OCI-LY1 (cell line): Measurements from ENCODE around the gene NBEA.
"Not testable (repeated sequence)": the region's sequence is repeated elsewhere in the genome, so short reads cannot be mapped to it uniquely, and the experiment has no call there.

ENCODE experiments used
- H2AFZ ChIP-seq: fragments of 200-600 bp; sonication (generic), shearing (Covaris generic); 2 replicates; pipeline ENCODE4 v1.6.0; 2014; ENCODE audit warnings: antibody characterized with exemption, mild to moderate bottlenecking, low read length
- H3F3A ChIP-seq: fragments of 200-600 bp; sonication (generic), shearing (Covaris generic); 2 replicates; pipeline ENCODE4 v1.6.0; 2014; ENCODE audit warnings: mild to moderate bottlenecking, antibody characterized with exemption, low read length, moderate library complexity; ENCODE audit not compliant: insufficient read depth
- H3K27ac ChIP-seq: fragments of 200-600 bp; sonication (generic); 2 replicates; pipeline ENCODE4 v1.5.1; 2014; ENCODE audit warnings: low read length, mixed run types, mild to moderate bottlenecking, low read depth; ENCODE audit not compliant: poor library complexity, severe bottlenecking
- H3K27me3 ChIP-seq: fragments of 200-600 bp; sonication (generic); 2 replicates; pipeline ENCODE4 v1.6.0; 2014; ENCODE audit warnings: antibody characterized with exemption, mild to moderate bottlenecking, low read length, moderate library complexity; ENCODE audit not compliant: insufficient read depth
- H3K36me3 ChIP-seq: fragments of 200-600 bp; sonication (generic); 2 replicates; pipeline ENCODE4 v1.6.1; 2014; ENCODE audit warnings: mild to moderate bottlenecking, antibody characterized with exemption, low read length, moderate library complexity, mixed read lengths; ENCODE audit not compliant: insufficient read depth
- H3K4me1 ChIP-seq: fragments of 200-600 bp; sonication (generic); 2 replicates; pipeline ENCODE4 v1.5.1; 2014; ENCODE audit warnings: mild to moderate bottlenecking, low read length, moderate library complexity; ENCODE audit not compliant: insufficient read depth, severe bottlenecking
- H3K4me2 ChIP-seq: fragments of 200-600 bp; sonication (generic), shearing (Covaris generic); 2 replicates; pipeline ENCODE4 v1.6.1; 2014; ENCODE audit warnings: low read length
- H3K4me3 ChIP-seq: fragments of 200-600 bp; sonication (generic); 2 replicates; pipeline ENCODE4 v1.5.1; 2014; ENCODE audit warnings: low read length, low read depth, mild to moderate bottlenecking, mixed read lengths; ENCODE audit not compliant: poor library complexity, severe bottlenecking
- H3K79me2 ChIP-seq: fragments of 200-600 bp; shearing (Covaris generic); 2 replicates; pipeline ENCODE4 v1.6.1; 2016; ENCODE audit warnings: mixed run types, low read length, mixed read lengths; ENCODE audit not compliant: insufficient read depth
- H3K9ac ChIP-seq: fragments of 200-600 bp; sonication (generic), shearing (Covaris generic); 2 replicates; pipeline ENCODE4 v1.6.1; 2014; ENCODE audit warnings: mild to moderate bottlenecking, low read length, mixed read lengths
- H3K9me2 ChIP-seq: fragments of 200-600 bp; sonication (generic), shearing (Covaris generic); 2 replicates; pipeline ENCODE4 v1.6.1; 2014; ENCODE audit warnings: low read depth, mild to moderate bottlenecking, low read length, mixed read lengths
- H3K9me3 ChIP-seq: fragments of 200-600 bp; shearing (Covaris generic); 2 replicates; pipeline ENCODE4 v1.6.1; 2014; ENCODE audit warnings: low read length, mixed read lengths
- H4K20me1 ChIP-seq: fragments of 200-600 bp; sonication (generic), shearing (Covaris generic); 2 replicates; pipeline ENCODE4 v1.6.0; 2016; ENCODE audit warnings: mild to moderate bottlenecking, low read length; ENCODE audit not compliant: insufficient read depth
- EZH2 ChIP-seq: fragments of 200-600 bp; sonication (generic), shearing (Covaris generic); IDR thresholded peaks from 2 replicates; pipeline ENCODE4 v1.8.0; 2017; ENCODE audit warnings: borderline replicate concordance, mixed run types, mild to moderate bottlenecking, antibody characterized with exemption, low read length, moderate library complexity, mixed read lengths
- TF ChIP-seq, protein P1 (sequence below): fragments of 200-600 bp; sonication (generic), shearing (Covaris generic); IDR thresholded peaks from 2 replicates; pipeline ENCODE4 v1.5.1; 2017; ENCODE audit warnings: mild to moderate bottlenecking, antibody characterized with exemption, low read length, moderate library complexity, mixed read lengths

The NBEA gene

GRCh38 chr13:35057858-35058257 lies 115.8 kb downstream of the NBEA start:
- H3K79me2 ChIP-seq: no peaks in the 10 kb centered on the region
- no peak for TF ChIP-seq EZH2
- TF ChIP-seq, protein P1, sequence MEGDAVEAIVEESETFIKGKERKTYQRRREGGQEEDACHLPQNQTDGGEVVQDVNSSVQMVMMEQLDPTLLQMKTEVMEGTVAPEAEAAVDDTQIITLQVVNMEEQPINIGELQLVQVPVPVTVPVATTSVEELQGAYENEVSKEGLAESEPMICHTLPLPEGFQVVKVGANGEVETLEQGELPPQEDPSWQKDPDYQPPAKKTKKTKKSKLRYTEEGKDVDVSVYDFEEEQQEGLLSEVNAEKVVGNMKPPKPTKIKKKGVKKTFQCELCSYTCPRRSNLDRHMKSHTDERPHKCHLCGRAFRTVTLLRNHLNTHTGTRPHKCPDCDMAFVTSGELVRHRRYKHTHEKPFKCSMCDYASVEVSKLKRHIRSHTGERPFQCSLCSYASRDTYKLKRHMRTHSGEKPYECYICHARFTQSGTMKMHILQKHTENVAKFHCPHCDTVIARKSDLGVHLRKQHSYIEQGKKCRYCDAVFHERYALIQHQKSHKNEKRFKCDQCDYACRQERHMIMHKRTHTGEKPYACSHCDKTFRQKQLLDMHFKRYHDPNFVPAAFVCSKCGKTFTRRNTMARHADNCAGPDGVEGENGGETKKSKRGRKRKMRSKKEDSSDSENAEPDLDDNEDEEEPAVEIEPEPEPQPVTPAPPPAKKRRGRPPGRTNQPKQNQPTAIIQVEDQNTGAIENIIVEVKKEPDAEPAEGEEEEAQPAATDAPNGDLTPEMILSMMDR: no peak
- H3F3A ChIP-seq: no peaks in the 10 kb centered on the region
- no peaks in the 10 kb centered on the region for H3K9me3 ChIP-seq
- no peak overlapping the region for H3K9ac ChIP-seq
- H3K4me2 ChIP-seq: no peak overlapping the region
- H3K36me3 ChIP-seq: no peaks in the 10 kb centered on the region
- peaks cover 9% of the 10 kb centered on the region for H3K4me1 ChIP-seq
- H3K9me2 ChIP-seq: no peaks in the 10 kb centered on the region
- no peak overlapping the region for H2AFZ ChIP-seq
- no peaks in the 10 kb centered on the region for H4K20me1 ChIP-seq
- H3K27ac ChIP-seq: no peak overlapping the region
- H3K4me3 ChIP-seq: no peak overlapping the region
- H3K27me3 ChIP-seq: no peaks in the 10 kb centered on the region

GRCh38 chr13:35058585-35058984 lies 116.5 kb downstream of the NBEA start:
- not testable (repeated sequence) for H3K27ac ChIP-seq, H3K4me1 ChIP-seq, H3F3A ChIP-seq, H3K27me3 ChIP-seq, H3K9me2 ChIP-seq, H3K4me2 ChIP-seq, H4K20me1 ChIP-seq, H3K9ac ChIP-seq, H2AFZ ChIP-seq, H3K79me2 ChIP-seq, H3K36me3 ChIP-seq, H3K9me3 ChIP-seq
- H3K4me3 ChIP-seq: peak overlapping the region; percentile 12

GRCh38 chr13:35086667-35087066 lies 144.6 kb downstream of the NBEA start:
- Histone ChIP-seq H3K27me3 (no peaks in the 10 kb centered on the region), H2AFZ (no peak overlapping the region), H3K9ac (no peak overlapping the region), H4K20me1 (no peaks in the 10 kb centered on the region), H3K27ac (no peak overlapping the region), H3K9me3 (no peaks in the 10 kb centered on the region), H3K4me2 (no peak overlapping the region), H3K4me3 (no peak overlapping the region), H3K36me3 (no peaks in the 10 kb centered on the region), H3K4me1 (no peaks in the 10 kb centered on the region), H3F3A (no peaks in the 10 kb centered on the region), H3K79me2 (no peaks in the 10 kb centered on the region), H3K9me2 (no peaks in the 10 kb centered on the region)
- TF ChIP-seq EZH2: no peak
- TF ChIP-seq, protein P1: no peak

GRCh38 chr13:35092251-35092650 lies 150.2 kb downstream of the NBEA start:
- no peak overlapping the region for H3K4me3 ChIP-seq
- H3K4me1 ChIP-seq: no peaks in the 10 kb centered on the region
- no peak overlapping the region for H3K4me2 ChIP-seq
- no peaks in the 10 kb centered on the region for H3K9me2 ChIP-seq
- H3F3A ChIP-seq: no peaks in the 10 kb centered on the region
- no peaks in the 10 kb centered on the region for H3K79me2 ChIP-seq
- H3K27me3 ChIP-seq: no peaks in the 10 kb centered on the region
- no peak overlapping the region for H3K27ac ChIP-seq
- no peak overlapping the region for H3K9ac ChIP-seq
- TF ChIP-seq, protein P1: no peak
- no peak for TF ChIP-seq EZH2
- H3K9me3 ChIP-seq: no peaks in the 10 kb centered on the region
- H2AFZ ChIP-seq: no peak overlapping the region
- H3K36me3 ChIP-seq: no peaks in the 10 kb centered on the region
- no peaks in the 10 kb centered on the region for H4K20me1 ChIP-seq
